GM23338 (cell line): ENCODE measurements around the gene AXIN2. TPM values are rescaled to one million over a fixed set of nuclear protein-coding genes. Genes with fewer than 3 reads are reported as not detected.

Experiments used
- ATAC-seq: fragments of 200-7000 bp; cut with Tn5 transposase; 3 replicates; pipeline ENCODE4 v1.9.1; 2020
- DNase-seq: peaks from one replicate; pipeline ENCODE4 v3.0.0-alpha.2; 2015; ENCODE audit warnings: low spot score
- H2AFZ ChIP-seq: fragments of 200-600 bp; sonication (generic); 2 replicates; pipeline ENCODE4 v1.8.0; 2016; ENCODE audit warnings: antibody characterized with exemption, mild to moderate bottlenecking, moderate library complexity
- H3F3A ChIP-seq: fragments of 200-600 bp; sonication (generic); replicated peaks from 2 replicates; pipeline ENCODE4 v1.8.0; 2017; ENCODE audit warnings: antibody characterized with exemption, mixed run types, low read depth
- H3K27ac ChIP-seq: fragments of 200-600 bp; sonication (generic); 2 replicates; pipeline ENCODE4 v1.6.1; 2016; ENCODE audit warnings: low read depth
- H3K27me3 ChIP-seq: fragments of 200-600 bp; sonication (generic); 2 replicates; pipeline ENCODE4 v1.8.0; 2016; ENCODE audit warnings: mild to moderate bottlenecking, mixed run types, moderate library complexity; ENCODE audit not compliant: insufficient read depth
- H3K36me3 ChIP-seq: fragments of 200-600 bp; sonication (generic); 2 replicates; pipeline ENCODE4 v1.8.0; 2016; ENCODE audit warnings: mild to moderate bottlenecking; ENCODE audit not compliant: insufficient read depth
- H3K4me1 ChIP-seq: fragments of 200-600 bp; sonication (generic); 2 replicates; pipeline ENCODE4 v1.8.0; 2016; ENCODE audit warnings: mild to moderate bottlenecking, moderate library complexity; ENCODE audit not compliant: insufficient read depth
- H3K4me2 ChIP-seq: fragments of 200-600 bp; sonication (generic); 2 replicates; pipeline ENCODE4 v1.7.1; 2017; ENCODE audit warnings: mixed run types
- H3K4me3 ChIP-seq: fragments of 200-600 bp; sonication (generic); 2 replicates; pipeline ENCODE4 v1.6.1; 2016; ENCODE audit warnings: mixed run types
- H3K79me2 ChIP-seq: fragments of 200-600 bp; sonication (generic); replicated peaks from 2 replicates; pipeline ENCODE4 v1.8.0; 2017; ENCODE audit warnings: mild to moderate bottlenecking; ENCODE audit not compliant: insufficient read depth
- H3K9me2 ChIP-seq: fragments of 200-600 bp; sonication (generic); 2 replicates; pipeline ENCODE4 v1.8.0; 2017; ENCODE audit not compliant: insufficient read depth
- H4K20me1 ChIP-seq: fragments of 200-600 bp; sonication (generic); replicated peaks from 2 replicates; pipeline ENCODE4 v1.8.0; 2017; ENCODE audit warnings: mild to moderate bottlenecking; ENCODE audit not compliant: insufficient read depth
- H3K27ac Mint-ChIP-seq: 2 replicates; pipeline ENCODE4 v1.8.0; 2020; ENCODE audit warnings: inconsistent platforms, mild to moderate bottlenecking, moderate library complexity, mixed read lengths
- H3K27me3 Mint-ChIP-seq: 3 replicates; pipeline ENCODE4 v1.8.0; 2022; ENCODE audit warnings: low read depth, mild to moderate bottlenecking, moderate library complexity, mixed read lengths, inconsistent platforms; ENCODE audit not compliant: insufficient read depth, poor library complexity
- H3K36me3 Mint-ChIP-seq: 3 replicates; pipeline ENCODE4 v1.8.0; 2021; ENCODE audit warnings: low read depth, mild to moderate bottlenecking, inconsistent platforms, moderate library complexity, mixed read lengths
- H3K4me1 Mint-ChIP-seq: 3 replicates; pipeline ENCODE4 v1.8.0; 2020; ENCODE audit warnings: mild to moderate bottlenecking, inconsistent platforms, mixed read lengths
- H3K4me3 Mint-ChIP-seq: 3 replicates; pipeline ENCODE4 v1.8.0; 2021; ENCODE audit warnings: moderate library complexity, mild to moderate bottlenecking, inconsistent platforms, mixed read lengths
- H3K9me3 Mint-ChIP-seq: 3 replicates; pipeline ENCODE4 v1.8.0; 2020; ENCODE audit warnings: moderate library complexity, mild to moderate bottlenecking, inconsistent platforms, mixed read lengths
- CREB1 ChIP-seq: fragments of 250-450 bp; sonication (Bioruptor Pico); IDR thresholded peaks from 2 replicates; pipeline ENCODE4 v1.5.0; 2020; ENCODE audit warnings: low read depth, mild to moderate bottlenecking, moderate library complexity
- ETS1 ChIP-seq: IDR thresholded peaks from 2 replicates; pipeline ENCODE4 v1.6.1; 2016; ENCODE audit warnings: antibody characterized with exemption
- JUNB ChIP-seq: IDR thresholded peaks from one replicate; pipeline ENCODE4 v1.6.1; 2016; ENCODE audit warnings: antibody characterized with exemption; ENCODE audit not compliant: unreplicated experiment
- NANOG ChIP-seq: IDR thresholded peaks from 2 replicates; pipeline ENCODE4 v1.6.1; 2016; ENCODE audit warnings: antibody characterized with exemption, borderline replicate concordance
- POLR2AphosphoS5 ChIP-seq: IDR thresholded peaks from 2 replicates; pipeline ENCODE4 v1.6.1; 2016; ENCODE audit warnings: antibody characterized with exemption, low read depth
- REST ChIP-seq: IDR thresholded peaks from one replicate; pipeline ENCODE4 v1.6.1; 2018; ENCODE audit warnings: antibody characterized with exemption; ENCODE audit not compliant: unreplicated experiment
- ZNF114 ChIP-seq: fragments of 250-450 bp; sonication (Bioruptor Pico); IDR thresholded peaks from 2 replicates; pipeline ENCODE4 v1.5.0; 2020; ENCODE audit warnings: mild to moderate bottlenecking, moderate library complexity
- ZNF462 ChIP-seq: fragments of 250-450 bp; sonication (Bioruptor Pico); IDR thresholded peaks from 2 replicates; pipeline ENCODE4 v1.5.0; 2020; ENCODE audit warnings: mild to moderate bottlenecking, moderate library complexity
- polyA plus RNA-seq: library from polyadenylated mRNA; unstranded; fragments of >200 nt; fragmentation: Nextera tagmentation; extraction: Ambion mirVana; gene quantifications from 2 replicates; pipeline ENCODE4 v1.2.1, GENCODE V29; 2016
- total RNA-seq: library from RNA; depleted of rRNA; stranded (reverse); fragments of >200 nt; shearing (Covaris generic); gene quantifications from 2 replicates; pipeline ENCODE4 v1.2.3, GENCODE V29; 2014

Gene AXIN2
- total and polyA plus RNA-seq, 2 experiments from 2014 or later: 8.0 to 32.7 TPM

- peak overlapping the region; percentile 98 for H3K27ac ChIP-seq
Measured at GRCh38 chr17:65572581-65573281, 11.3 kb upstream of the AXIN2 start.

More at GRCh38 chr17:65572581-65573281, 11.3 kb upstream of the AXIN2 start:
- Histone ChIP-seq H3K27me3 (no peaks in the 10 kb centered on the region), H3K4me2 (peak overlapping the region; percentile 66), H3K79me2 (no peaks in the 10 kb centered on the region), H3K9me2 (0 out of 2 replicates have a peak, but pooled peaks cover 5% of the 10 kb centered on the region), H3K4me1 (peaks cover 35% of the 10 kb centered on the region), H4K20me1 (no peaks in the 10 kb centered on the region), H3F3A (peaks cover 9% of the 10 kb centered on the region), H2AFZ (no peak overlapping the region), H3K4me3 (peak overlapping the region; percentile 35), H3K36me3 (no peaks in the 10 kb centered on the region)
- Mint-ChIP-seq H3K4me1 (peaks cover 46% of the 10 kb centered on the region), H3K36me3 (no peaks in the 10 kb centered on the region; the same call in 2 of the 3 replicates), H3K27me3 (peaks cover 28% of the 10 kb centered on the region), H3K9me3 (no peaks in the 10 kb centered on the region; the same call in 1 of the 3 replicates), H3K4me3 (peak overlapping the region; percentile 59), H3K27ac (peak overlapping the region; percentile 96)
- ATAC-seq (peak; percentile 93), DNase-seq (peak; percentile 98)
- peak; percentile 40; the same call in 1 of the 2 replicates for TF ChIP-seq CREB1 (CRISPR knock-in tag)
- no peak for TF ChIP-seq JUNB
- TF ChIP-seq ETS1: peak; percentile 80
- TF ChIP-seq ZNF114 (CRISPR knock-in tag): no peak
- peak; percentile 43 for TF ChIP-seq REST
- peak; percentile 55 for TF ChIP-seq POLR2AphosphoS5
- peak; percentile 89 for TF ChIP-seq NANOG
- peak; percentile 79; the same call in 1 of the 2 replicates for TF ChIP-seq ZNF462 (CRISPR knock-in tag)
